ENCODE measurements around the gene ARF3. TPM values are rescaled to one million over a fixed set of nuclear protein-coding genes. Genes with fewer than 3 reads are reported as not detected.

The ARF3 gene
- total RNA-seq: 100 to 1,000 TPM in 3 of 4 donors, 10 to 100 TPM in 1; 92.7 to 177 (median 136) TPM

DNA sequence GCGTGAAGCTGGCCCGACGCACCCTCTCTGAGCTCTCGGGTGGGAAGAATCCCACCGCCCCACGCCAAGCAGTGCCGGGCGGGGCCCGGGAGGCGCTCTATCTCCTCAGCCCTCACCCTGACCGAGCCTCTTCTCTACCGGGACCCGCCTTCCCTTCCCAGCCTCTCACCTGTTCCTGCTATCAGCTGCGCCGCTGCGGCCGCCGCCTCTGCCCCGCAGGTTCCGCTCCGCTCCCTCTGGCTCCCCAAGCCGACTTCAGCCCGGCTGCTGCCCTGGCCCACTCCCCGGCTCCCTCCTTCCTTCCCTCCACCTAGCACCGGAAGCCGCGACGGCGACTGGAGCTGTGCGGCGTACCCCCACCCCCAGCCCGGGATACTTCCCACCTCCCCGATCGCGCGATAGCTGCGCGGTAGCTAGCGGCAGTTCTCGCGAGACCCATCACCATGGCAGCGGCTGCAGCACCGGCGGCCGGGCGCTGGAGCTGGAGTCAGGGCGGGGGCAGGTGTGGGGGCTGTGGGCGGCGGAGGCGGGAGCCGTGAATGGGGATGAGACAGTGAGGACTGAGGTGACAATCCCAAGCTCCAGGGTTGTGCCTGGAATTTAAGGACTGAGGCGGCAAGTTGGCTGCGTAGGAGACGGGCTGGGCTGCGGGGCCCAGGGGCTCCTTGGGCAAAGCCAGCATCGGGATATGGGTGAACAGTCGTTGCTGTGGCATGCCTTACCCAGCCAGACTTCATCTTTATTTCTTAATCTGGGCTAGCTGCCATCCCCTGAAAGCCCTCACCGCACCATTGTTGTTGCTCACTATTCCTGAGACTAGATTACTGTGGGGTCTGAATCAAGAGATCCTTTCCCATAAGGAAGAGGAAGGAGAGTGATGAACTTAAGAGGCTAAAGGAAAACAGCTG lies at the start of gene ARF3:
ARF3 (minus strand) TSS at position 347 of the 908 bp plus-strand sequence. CDS start 16,392 bp downstream, outside the sequence.
- peaks cover 0 to 5% of the 10 kb centered on the region in 2 donors for H3K36me3 ChIP-seq
- H3K9me3 ChIP-seq: no peaks in the 10 kb centered on the region
- peak within 1 kb of the TSS; percentile 12 to 84 (median 70) for H3K27ac ChIP-seq
- peaks cover 17 to 26% of the 10 kb centered on the region in 2 donors for H3K4me1 ChIP-seq
- DNase-seq: peak; percentile 96
- intact Hi-C loops (cut with DNase I): no loop called here
- peak within 1 kb of the TSS; percentile 43 to 87 (median 75) for H3K4me3 ChIP-seq (replicated peaks in 1 of 3)
- peak in 1 of 2 donors; percentile 82 for TF ChIP-seq POLR2A (IDR thresholded peaks at IDR 0.05)
- TF ChIP-seq, protein P1, sequence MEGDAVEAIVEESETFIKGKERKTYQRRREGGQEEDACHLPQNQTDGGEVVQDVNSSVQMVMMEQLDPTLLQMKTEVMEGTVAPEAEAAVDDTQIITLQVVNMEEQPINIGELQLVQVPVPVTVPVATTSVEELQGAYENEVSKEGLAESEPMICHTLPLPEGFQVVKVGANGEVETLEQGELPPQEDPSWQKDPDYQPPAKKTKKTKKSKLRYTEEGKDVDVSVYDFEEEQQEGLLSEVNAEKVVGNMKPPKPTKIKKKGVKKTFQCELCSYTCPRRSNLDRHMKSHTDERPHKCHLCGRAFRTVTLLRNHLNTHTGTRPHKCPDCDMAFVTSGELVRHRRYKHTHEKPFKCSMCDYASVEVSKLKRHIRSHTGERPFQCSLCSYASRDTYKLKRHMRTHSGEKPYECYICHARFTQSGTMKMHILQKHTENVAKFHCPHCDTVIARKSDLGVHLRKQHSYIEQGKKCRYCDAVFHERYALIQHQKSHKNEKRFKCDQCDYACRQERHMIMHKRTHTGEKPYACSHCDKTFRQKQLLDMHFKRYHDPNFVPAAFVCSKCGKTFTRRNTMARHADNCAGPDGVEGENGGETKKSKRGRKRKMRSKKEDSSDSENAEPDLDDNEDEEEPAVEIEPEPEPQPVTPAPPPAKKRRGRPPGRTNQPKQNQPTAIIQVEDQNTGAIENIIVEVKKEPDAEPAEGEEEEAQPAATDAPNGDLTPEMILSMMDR (IDR thresholded peaks at IDR 0.05): no peak
- 0 to 1% methylated on average over 36 to 51 of the region's 58 CpGs for WGBS, 2 donors
- H3K27me3 ChIP-seq: no peaks in the 10 kb centered on the region

DNA sequence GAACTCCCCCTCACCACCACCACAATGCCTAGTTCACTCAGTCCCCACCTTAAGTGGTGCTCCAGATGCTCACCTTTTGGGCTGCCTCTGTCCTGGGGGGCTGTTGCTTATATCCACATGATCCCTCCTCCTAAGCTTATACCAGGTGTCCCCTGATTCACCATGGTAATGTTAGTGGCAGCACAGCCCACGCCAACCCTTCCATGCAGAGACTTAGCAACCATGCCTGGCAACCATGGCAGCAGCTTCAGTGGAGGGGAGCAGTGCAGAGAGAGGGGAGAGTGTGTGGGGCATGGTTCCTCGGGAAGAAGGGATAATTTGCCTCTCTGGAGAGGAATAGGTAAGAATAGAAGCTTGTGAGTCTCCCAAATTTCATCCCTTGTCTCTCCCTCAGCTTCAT lies 43.1 kb upstream of the ARF3 start:
- Histone ChIP-seq H3K4me1 (peaks cover 26 to 32% of the 10 kb centered on the region in 2 donors), H3K9me3 (no peaks in the 10 kb centered on the region), H3K36me3 (peaks cover 36 to 37% of the 10 kb centered on the region in 2 donors), H3K27ac (no peak overlapping the region), H3K4me3 (replicated peaks in 1 of 3) (no peak overlapping the region), H3K27me3 (peaks cover 5% of the 10 kb centered on the region)
- TF ChIP-seq, protein P1 (IDR thresholded peaks at IDR 0.05): no peak
- no peak for TF ChIP-seq POLR2A (IDR thresholded peaks at IDR 0.05)
- no peak for DNase-seq
- WGBS, 2 donors: 95 to 98% methylated on average over 2 of the region's 2 CpGs
- intact Hi-C loops (cut with DNase I): no loop called here

- H3K27ac ChIP-seq: no peak within 1 kb of the TSS
Measured at GRCh38 chr12:48999371-49000131, 42.3 kb upstream of the ARF3 start, which contains the start of gene DDN. TSS of gene DDN (minus strand) at chr12:48999375. CDS start at chr12:48999287, 88 bp downstream.

GRCh38 chr12:48998497-48999353 lies 41.4 kb upstream of the ARF3 start:
- peak overlapping the region in 1 of 3 donors; percentile 36 for H3K4me3 ChIP-seq (replicated peaks in 1 of 3)
- no peak for DNase-seq
- peaks cover 20 to 22% of the 10 kb centered on the region in 2 donors for H3K36me3 ChIP-seq
- peaks cover 5% of the 10 kb centered on the region for H3K27me3 ChIP-seq
- 3 to 4% methylated on average over 24 to 36 of the region's 48 CpGs for WGBS, 2 donors
- H3K4me1 ChIP-seq: peaks cover 31 to 38% of the 10 kb centered on the region in 2 donors
- no peaks in the 10 kb centered on the region for H3K9me3 ChIP-seq
- TF ChIP-seq POLR2A (IDR thresholded peaks at IDR 0.05): no peak
- TF ChIP-seq, protein P1 (IDR thresholded peaks at IDR 0.05): no peak
- no peak overlapping the region for H3K27ac ChIP-seq
- intact Hi-C loops (cut with DNase I): no loop called here

More at GRCh38 chr12:48999371-49000131, 42.3 kb upstream of the ARF3 start, which contains the start of gene DDN:
- Histone ChIP-seq H3K9me3 (no peaks in the 10 kb centered on the region), H3K4me1 (peaks cover 31 to 38% of the 10 kb centered on the region in 2 donors), H3K27me3 (peaks cover 5% of the 10 kb centered on the region), H3K36me3 (peaks cover 28 to 30% of the 10 kb centered on the region in 2 donors), H3K4me3 (replicated peaks in 1 of 3) (peak within 1 kb of the TSS in 1 of 3 donors; percentile 36)
- no peak for DNase-seq
- TF ChIP-seq, protein P1 (IDR thresholded peaks at IDR 0.05): no peak
- no peak for TF ChIP-seq POLR2A (IDR thresholded peaks at IDR 0.05)
- 4 to 14% methylated on average over 13 to 20 of the region's 30 CpGs for WGBS, 2 donors
- intact Hi-C loops (cut with DNase I): no loop called here
